ENCODE data around the gene CDH18.

CDH18 gene

GRCh38 chr5:19424506-19424905 is 563.5 kb downstream of the CDH18 start:
- no peak for DNase-seq (ENCODE audit: low read depth)
